ENCODE data around the gene PUS1.

DNA sequence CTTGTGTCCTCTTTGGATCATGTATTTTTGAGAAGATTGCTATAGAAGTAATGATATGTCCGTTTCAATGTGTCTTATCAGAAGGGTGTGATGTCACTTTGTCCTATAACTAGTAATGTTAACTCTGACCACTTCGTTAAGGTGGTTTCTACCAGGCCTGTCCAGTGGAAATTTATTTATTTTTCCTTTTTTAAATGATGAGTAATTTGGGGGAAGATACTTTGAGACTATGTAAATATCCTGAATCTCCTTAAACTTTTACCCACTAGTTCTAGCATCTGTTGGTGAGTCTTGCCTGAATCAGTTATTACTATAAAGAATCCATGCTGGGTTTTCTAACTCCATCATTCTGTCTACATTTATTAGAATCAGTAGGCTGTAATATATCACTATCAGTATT, 36.0 kb downstream of the PUS1 start:
- TF ChIP-seq, protein P1, sequence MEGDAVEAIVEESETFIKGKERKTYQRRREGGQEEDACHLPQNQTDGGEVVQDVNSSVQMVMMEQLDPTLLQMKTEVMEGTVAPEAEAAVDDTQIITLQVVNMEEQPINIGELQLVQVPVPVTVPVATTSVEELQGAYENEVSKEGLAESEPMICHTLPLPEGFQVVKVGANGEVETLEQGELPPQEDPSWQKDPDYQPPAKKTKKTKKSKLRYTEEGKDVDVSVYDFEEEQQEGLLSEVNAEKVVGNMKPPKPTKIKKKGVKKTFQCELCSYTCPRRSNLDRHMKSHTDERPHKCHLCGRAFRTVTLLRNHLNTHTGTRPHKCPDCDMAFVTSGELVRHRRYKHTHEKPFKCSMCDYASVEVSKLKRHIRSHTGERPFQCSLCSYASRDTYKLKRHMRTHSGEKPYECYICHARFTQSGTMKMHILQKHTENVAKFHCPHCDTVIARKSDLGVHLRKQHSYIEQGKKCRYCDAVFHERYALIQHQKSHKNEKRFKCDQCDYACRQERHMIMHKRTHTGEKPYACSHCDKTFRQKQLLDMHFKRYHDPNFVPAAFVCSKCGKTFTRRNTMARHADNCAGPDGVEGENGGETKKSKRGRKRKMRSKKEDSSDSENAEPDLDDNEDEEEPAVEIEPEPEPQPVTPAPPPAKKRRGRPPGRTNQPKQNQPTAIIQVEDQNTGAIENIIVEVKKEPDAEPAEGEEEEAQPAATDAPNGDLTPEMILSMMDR (IDR thresholded peaks at IDR 0.05; ENCODE audit: low read depth, low read length) = no peak
- TF ChIP-seq, protein P2, sequence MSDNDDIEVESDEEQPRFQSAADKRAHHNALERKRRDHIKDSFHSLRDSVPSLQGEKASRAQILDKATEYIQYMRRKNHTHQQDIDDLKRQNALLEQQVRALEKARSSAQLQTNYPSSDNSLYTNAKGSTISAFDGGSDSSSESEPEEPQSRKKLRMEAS (IDR thresholded peaks at IDR 0.05; ENCODE audit: low read depth, low read length) = no peak
- TF ChIP-seq POLR2A (IDR thresholded peaks at IDR 0.05; ENCODE audit: extremely low read depth, insufficient read length) = no peak
- TF ChIP-seq MYC (IDR thresholded peaks at IDR 0.05; ENCODE audit: low read depth, low read length) = no peak

All from NB4 (cell line).